ENCODE data around the gene ADCY9.

The ADCY9 gene

DNA sequence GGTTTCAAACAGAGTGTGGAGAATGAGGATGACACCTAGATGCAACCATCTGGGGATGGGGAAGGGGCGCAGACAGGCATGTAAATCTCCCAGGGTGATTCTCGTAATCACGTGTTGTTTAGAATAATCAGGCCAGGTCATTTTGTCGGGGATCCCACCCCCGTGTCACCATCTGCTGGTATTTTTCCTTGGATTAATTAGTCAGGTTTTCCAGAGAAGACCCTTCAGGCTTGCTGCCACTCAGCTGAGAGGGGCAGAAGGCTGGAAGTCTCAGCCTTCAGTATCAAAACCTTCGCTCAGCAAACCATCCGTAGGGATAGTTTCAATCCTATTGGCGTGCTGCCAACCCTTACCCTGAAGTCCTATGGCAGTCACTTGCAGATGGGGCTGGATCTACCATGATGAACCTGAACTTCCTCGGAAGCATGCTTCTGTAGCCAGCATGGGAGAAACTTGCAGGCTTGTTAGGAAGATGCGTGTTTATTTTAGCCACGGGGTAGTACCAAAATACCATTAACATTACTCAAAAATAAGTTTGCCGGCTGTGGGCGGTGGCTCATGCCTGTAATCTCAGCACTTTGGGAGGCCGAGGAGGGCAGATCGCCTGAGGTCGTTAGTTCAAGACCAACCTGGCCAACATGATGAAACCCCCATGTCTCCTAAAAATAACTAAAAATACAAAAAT, 7.5 kb upstream of the ADCY9 start:
- no peak for DNase-seq (ENCODE audit: low read depth)
- TF ChIP-seq, protein P1, sequence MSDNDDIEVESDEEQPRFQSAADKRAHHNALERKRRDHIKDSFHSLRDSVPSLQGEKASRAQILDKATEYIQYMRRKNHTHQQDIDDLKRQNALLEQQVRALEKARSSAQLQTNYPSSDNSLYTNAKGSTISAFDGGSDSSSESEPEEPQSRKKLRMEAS (IDR thresholded peaks at IDR 0.05; ENCODE audit: low read depth, low read length), result no peak
- TF ChIP-seq POLR2A (IDR thresholded peaks at IDR 0.05; ENCODE audit: extremely low read depth, insufficient read length) (no peak), MYC (IDR thresholded peaks at IDR 0.05; ENCODE audit: low read depth, low read length) (no peak)
- TF ChIP-seq, protein P2, sequence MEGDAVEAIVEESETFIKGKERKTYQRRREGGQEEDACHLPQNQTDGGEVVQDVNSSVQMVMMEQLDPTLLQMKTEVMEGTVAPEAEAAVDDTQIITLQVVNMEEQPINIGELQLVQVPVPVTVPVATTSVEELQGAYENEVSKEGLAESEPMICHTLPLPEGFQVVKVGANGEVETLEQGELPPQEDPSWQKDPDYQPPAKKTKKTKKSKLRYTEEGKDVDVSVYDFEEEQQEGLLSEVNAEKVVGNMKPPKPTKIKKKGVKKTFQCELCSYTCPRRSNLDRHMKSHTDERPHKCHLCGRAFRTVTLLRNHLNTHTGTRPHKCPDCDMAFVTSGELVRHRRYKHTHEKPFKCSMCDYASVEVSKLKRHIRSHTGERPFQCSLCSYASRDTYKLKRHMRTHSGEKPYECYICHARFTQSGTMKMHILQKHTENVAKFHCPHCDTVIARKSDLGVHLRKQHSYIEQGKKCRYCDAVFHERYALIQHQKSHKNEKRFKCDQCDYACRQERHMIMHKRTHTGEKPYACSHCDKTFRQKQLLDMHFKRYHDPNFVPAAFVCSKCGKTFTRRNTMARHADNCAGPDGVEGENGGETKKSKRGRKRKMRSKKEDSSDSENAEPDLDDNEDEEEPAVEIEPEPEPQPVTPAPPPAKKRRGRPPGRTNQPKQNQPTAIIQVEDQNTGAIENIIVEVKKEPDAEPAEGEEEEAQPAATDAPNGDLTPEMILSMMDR (IDR thresholded peaks at IDR 0.05; ENCODE audit: low read depth, low read length), result no peak
- H3K4me3 ChIP-seq (ENCODE audit: low read depth, low read length), result no peak overlapping the region

GRCh38 chr16:4120176-4120575, 3.9 kb upstream of the ADCY9 start:
- TF ChIP-seq, protein P1 (IDR thresholded peaks at IDR 0.05; ENCODE audit: low read depth, low read length), result no peak
- TF ChIP-seq, protein P2 (IDR thresholded peaks at IDR 0.05; ENCODE audit: low read depth, low read length), result no peak
- TF ChIP-seq MYC (IDR thresholded peaks at IDR 0.05; ENCODE audit: low read depth, low read length), result no peak
- TF ChIP-seq POLR2A (IDR thresholded peaks at IDR 0.05; ENCODE audit: extremely low read depth, insufficient read length), result no peak
- no peak for DNase-seq (ENCODE audit: low read depth)

GRCh38 chr16:4117250-4117578, 972 bp upstream of the ADCY9 start:
- TF ChIP-seq POLR2A (IDR thresholded peaks at IDR 0.05; ENCODE audit: extremely low read depth, insufficient read length), result no peak
- peak overlapping the region; percentile 57 for H3K4me3 ChIP-seq (ENCODE audit: low read depth, low read length)

More at GRCh38 chr16:4120176-4120575, 3.9 kb upstream of the ADCY9 start:
- H3K4me3 ChIP-seq (ENCODE audit: low read depth, low read length), result no peak overlapping the region

GRCh38 chr16:4115949-4116318, 308 bp downstream of the ADCY9 start:
- TF ChIP-seq, protein P1 (IDR thresholded peaks at IDR 0.05; ENCODE audit: low read depth, low read length), result no peak
- TF ChIP-seq, protein P2 (IDR thresholded peaks at IDR 0.05; ENCODE audit: low read depth, low read length), result no peak
- TF ChIP-seq MYC (IDR thresholded peaks at IDR 0.05; ENCODE audit: low read depth, low read length) (no peak), POLR2A (IDR thresholded peaks at IDR 0.05; ENCODE audit: extremely low read depth, insufficient read length) (no peak)
- H3K4me3 ChIP-seq (ENCODE audit: low read depth, low read length), result no peak overlapping the region
- no peak for DNase-seq (ENCODE audit: low read depth)

More at GRCh38 chr16:4117250-4117578, 972 bp upstream of the ADCY9 start:
- DNase-seq (ENCODE audit: low read depth), result no peak

GRCh38 chr16:4115209-4115948, 863 bp downstream of the ADCY9 start:
- DNase-seq (ENCODE audit: low read depth), result peak; percentile 82
- TF ChIP-seq, protein P1 (IDR thresholded peaks at IDR 0.05; ENCODE audit: low read depth, low read length), result no peak
- no peak for TF ChIP-seq POLR2A (IDR thresholded peaks at IDR 0.05; ENCODE audit: extremely low read depth, insufficient read length)
- TF ChIP-seq, protein P2 (IDR thresholded peaks at IDR 0.05; ENCODE audit: low read depth, low read length), result no peak
- TF ChIP-seq MYC (IDR thresholded peaks at IDR 0.05; ENCODE audit: low read depth, low read length), result no peak
- H3K4me3 ChIP-seq (ENCODE audit: low read depth, low read length), result peak overlapping the region; percentile 21
